Measurements from ENCODE around the gene TRPC4. TPM values are rescaled to one million over a fixed set of nuclear protein-coding genes. Genes with fewer than 3 reads are reported as not detected.

Gene TRPC4
- total RNA-seq, 1 donor from 2014 or later: 0.26 TPM

DNA sequence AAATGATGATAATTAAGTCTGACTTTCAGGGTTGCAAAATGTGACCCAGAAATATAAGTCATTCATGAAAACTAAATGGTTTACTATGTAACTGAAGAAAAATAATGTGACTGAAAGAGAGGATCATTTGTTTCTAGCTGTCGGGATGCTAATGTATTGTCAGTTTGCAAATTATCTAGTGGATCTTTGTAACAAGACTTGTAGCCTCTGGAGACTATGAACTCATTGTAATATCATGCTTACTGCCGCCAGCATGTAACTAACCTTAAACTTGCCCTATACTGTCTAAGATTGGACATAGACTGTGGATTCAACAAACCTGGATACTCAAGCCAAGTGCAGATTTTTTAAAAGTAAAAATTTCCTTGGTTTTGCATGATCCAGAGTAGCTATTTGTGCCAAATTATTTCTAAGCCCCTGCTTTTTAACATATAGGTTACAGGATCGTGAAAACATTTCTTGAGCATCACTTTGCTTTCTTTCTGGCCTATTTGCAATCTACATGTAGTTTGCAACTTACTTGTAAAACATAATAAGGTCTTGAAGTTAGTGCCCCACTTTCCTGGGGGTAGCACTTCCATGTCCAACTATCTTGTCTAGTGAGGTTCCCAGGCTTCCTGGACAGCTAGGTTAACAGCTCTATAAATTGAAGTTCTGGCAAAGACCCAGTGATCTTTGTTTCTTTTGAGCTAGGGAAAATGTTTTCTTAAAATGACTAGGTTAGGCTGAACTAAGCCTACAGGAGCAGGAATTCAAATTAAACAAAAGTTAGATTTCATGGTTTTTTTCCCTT is 267.7 kb downstream of the TRPC4 start:
- Histone ChIP-seq H3K36me3 (ENCODE audit: control insufficient read depth, insufficient read depth, low read length) (no peaks in the 10 kb centered on the region), H3K4me3 (ENCODE audit: low read depth, low read length) (no peak overlapping the region), H3K27me3 (ENCODE audit: control insufficient read depth, insufficient read depth, low read length) (no peaks in the 10 kb centered on the region)
- DNase-seq (ENCODE audit: low read depth) (no peak), FAIRE-seq (no peak)
- TF ChIP-seq, protein P1, sequence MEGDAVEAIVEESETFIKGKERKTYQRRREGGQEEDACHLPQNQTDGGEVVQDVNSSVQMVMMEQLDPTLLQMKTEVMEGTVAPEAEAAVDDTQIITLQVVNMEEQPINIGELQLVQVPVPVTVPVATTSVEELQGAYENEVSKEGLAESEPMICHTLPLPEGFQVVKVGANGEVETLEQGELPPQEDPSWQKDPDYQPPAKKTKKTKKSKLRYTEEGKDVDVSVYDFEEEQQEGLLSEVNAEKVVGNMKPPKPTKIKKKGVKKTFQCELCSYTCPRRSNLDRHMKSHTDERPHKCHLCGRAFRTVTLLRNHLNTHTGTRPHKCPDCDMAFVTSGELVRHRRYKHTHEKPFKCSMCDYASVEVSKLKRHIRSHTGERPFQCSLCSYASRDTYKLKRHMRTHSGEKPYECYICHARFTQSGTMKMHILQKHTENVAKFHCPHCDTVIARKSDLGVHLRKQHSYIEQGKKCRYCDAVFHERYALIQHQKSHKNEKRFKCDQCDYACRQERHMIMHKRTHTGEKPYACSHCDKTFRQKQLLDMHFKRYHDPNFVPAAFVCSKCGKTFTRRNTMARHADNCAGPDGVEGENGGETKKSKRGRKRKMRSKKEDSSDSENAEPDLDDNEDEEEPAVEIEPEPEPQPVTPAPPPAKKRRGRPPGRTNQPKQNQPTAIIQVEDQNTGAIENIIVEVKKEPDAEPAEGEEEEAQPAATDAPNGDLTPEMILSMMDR (IDR thresholded peaks at IDR 0.05; ENCODE audit: insufficient read depth, low read length, severe bottlenecking): no peak

DNA sequence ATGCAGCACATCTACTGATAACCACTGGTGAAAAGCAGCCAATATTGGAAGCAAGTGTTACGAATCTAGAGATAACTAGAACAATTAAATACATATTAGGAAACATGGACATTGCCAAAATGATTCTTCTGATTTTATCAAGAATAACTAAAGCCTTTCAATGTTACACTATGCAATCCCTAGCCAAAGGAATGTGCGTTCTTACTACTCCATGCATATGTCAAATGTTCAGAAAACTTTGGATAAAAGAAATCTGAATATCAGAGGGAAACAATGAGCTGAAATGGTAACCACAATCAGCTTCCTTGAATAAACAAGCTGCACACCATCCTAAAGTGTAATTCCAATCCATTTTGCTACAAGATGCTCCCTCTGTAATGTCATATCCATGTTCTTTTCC is 270.1 kb downstream of the TRPC4 start:
- H3K27me3 ChIP-seq (ENCODE audit: control insufficient read depth, insufficient read depth, low read length): no peaks in the 10 kb centered on the region
- DNase-seq (ENCODE audit: low read depth) (no peak), FAIRE-seq (no peak)
- no peak overlapping the region for H3K4me3 ChIP-seq (ENCODE audit: low read depth, low read length)
- TF ChIP-seq, protein P1 (IDR thresholded peaks at IDR 0.05; ENCODE audit: insufficient read depth, low read length, severe bottlenecking): no peak
- no peaks in the 10 kb centered on the region for H3K36me3 ChIP-seq (ENCODE audit: control insufficient read depth, insufficient read depth, low read length)

DNA sequence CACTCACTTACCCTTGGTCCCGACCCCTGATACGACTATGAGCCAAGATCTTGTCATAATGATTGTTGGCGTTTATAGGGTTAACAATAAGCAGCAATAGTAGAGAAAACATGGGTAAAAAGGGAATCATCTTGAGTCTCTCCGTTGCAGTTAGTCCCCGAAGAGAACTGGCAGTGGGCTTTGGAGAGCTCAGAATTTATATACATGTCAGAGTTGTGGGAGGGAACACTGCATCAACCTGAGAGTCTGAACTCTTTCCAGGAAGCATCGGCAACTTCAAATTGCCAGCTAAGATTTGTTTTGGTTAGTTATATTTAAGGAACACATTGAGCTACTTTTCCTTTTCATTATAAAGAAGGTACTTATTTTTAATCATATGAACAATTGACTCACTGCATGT is 271.0 kb downstream of the TRPC4 start, which contains the start of gene POSTN:
POSTN (minus strand) TSS at position 172 of the 400 bp plus-strand sequence; CDS start at position 130, 42 bp downstream.
- no peak within 1 kb of the TSS for H3K4me3 ChIP-seq (ENCODE audit: low read depth, low read length)
- no peaks in the 10 kb centered on the region for H3K27me3 ChIP-seq (ENCODE audit: control insufficient read depth, insufficient read depth, low read length)
- DNase-seq (ENCODE audit: low read depth): no peak
- no peak for FAIRE-seq
- TF ChIP-seq, protein P1 (IDR thresholded peaks at IDR 0.05; ENCODE audit: insufficient read depth, low read length, severe bottlenecking): no peak
- H3K36me3 ChIP-seq (ENCODE audit: control insufficient read depth, insufficient read depth, low read length): no peaks in the 10 kb centered on the region

DNA sequence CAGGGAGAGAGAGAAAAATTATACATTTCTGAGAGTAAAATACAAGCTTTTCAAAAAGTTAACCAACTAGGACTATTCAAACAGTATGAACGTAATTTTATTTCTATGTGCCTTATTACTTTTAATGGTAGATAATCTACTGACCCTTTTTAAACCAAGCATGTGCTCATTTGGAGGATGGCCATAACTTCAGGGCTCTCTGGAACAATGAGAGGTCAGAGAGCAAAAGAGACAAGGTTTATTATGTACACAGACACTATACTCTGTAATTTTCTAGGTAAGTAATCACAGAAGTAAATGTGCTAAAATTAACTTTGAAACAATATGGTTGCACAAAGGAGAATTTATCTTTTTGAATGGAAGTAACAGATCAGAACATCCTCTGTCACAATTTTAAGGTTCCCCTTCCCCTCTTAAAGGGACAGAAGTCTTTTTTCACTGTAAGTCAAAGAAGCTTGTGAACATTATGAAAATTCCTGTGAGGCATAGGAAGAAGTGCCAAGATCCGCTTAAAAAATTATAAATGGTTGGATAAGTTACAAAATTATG is 272.0 kb downstream of the TRPC4 start:
- TF ChIP-seq, protein P1 (IDR thresholded peaks at IDR 0.05; ENCODE audit: insufficient read depth, low read length, severe bottlenecking): no peak
- Histone ChIP-seq H3K27me3 (ENCODE audit: control insufficient read depth, insufficient read depth, low read length) (no peaks in the 10 kb centered on the region), H3K36me3 (ENCODE audit: control insufficient read depth, insufficient read depth, low read length) (no peaks in the 10 kb centered on the region), H3K4me3 (ENCODE audit: low read depth, low read length) (no peak overlapping the region)
- no peak for DNase-seq (ENCODE audit: low read depth)
- no peak for FAIRE-seq

GRCh38 chr13:37596805-37597204 is 272.8 kb downstream of the TRPC4 start:
- FAIRE-seq: no peak
- TF ChIP-seq, protein P1 (IDR thresholded peaks at IDR 0.05; ENCODE audit: insufficient read depth, low read length, severe bottlenecking): no peak
- DNase-seq (ENCODE audit: low read depth): no peak
- Histone ChIP-seq H3K27me3 (ENCODE audit: control insufficient read depth, insufficient read depth, low read length) (no peaks in the 10 kb centered on the region), H3K36me3 (ENCODE audit: control insufficient read depth, insufficient read depth, low read length) (no peaks in the 10 kb centered on the region), H3K4me3 (ENCODE audit: low read depth, low read length) (no peak overlapping the region)
